ENCODE data around the gene LEFTY2. TPM values are rescaled to one million over a fixed set of nuclear protein-coding genes. Genes with fewer than 3 reads are reported as not detected.
"Not testable (repeated sequence)": the region's sequence is repeated elsewhere in the genome, so short reads cannot be mapped to it uniquely, and the experiment has no call there.

LEFTY2 gene
- total and polyA plus RNA-seq, 2 donors = 0.33 to 1.5 TPM

DNA sequence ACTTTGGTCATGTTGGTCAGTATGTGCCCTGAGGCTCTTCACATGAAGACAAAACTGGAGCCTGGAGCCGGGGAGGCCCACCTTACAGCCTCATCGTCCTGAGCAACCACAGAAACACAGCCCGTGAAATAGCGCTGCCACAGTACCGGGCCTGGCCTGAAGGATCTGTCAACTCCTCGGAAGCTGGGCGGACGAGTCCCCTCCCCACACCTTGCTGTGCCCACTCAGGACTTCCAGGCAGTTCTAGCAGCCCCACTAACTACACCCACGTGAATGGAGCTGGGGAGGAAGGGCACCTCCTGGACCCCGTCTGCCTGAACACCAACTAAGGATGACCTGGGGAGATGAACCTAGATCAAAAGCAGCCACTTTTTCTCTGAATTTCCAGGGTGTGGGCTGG is 33.4 kb upstream of the LEFTY2 start:
- no peak for DNase-seq (ENCODE audit: low read depth in 6 of 9, low spot score in 9 of 9)
- H3K4me1 ChIP-seq (ENCODE audit: control insufficient read depth in 2 of 2, insufficient read depth in 2 of 2, low read length in 2 of 2) = no peaks in the 10 kb centered on the region
- no peaks in the 10 kb centered on the region for H3K27me3 ChIP-seq (ENCODE audit: control insufficient read depth in 2 of 2, insufficient read depth in 1 of 2, low read length in 1 of 2)
- 88% methylated on average over 10 of the region's 10 CpGs for WGBS
- H3K27ac ChIP-seq (ENCODE audit: low read depth in 1 of 2, low read length in 1 of 2) = no peak overlapping the region
- H3K9me3 ChIP-seq (ENCODE audit: control insufficient read depth in 2 of 2, insufficient read depth in 1 of 2, low read length in 1 of 2) = no peaks in the 10 kb centered on the region
- no peak overlapping the region for H3K4me3 ChIP-seq (ENCODE audit: low read length in 2 of 2)
- peaks cover 7 to 20% of the 10 kb centered on the region in 2 donors for H3K36me3 ChIP-seq (ENCODE audit: control insufficient read depth in 2 of 2, insufficient read depth in 2 of 2, low read length in 1 of 2)

GRCh38 chr1:225973158-225973557 is 32.1 kb upstream of the LEFTY2 start:
- 97% methylated on average over 5 of the region's 5 CpGs for WGBS
- H3K4me3 ChIP-seq (ENCODE audit: low read length in 2 of 2) = no peak overlapping the region
- DNase-seq (ENCODE audit: low read depth in 6 of 9, low spot score in 9 of 9) = no peak

DNA sequence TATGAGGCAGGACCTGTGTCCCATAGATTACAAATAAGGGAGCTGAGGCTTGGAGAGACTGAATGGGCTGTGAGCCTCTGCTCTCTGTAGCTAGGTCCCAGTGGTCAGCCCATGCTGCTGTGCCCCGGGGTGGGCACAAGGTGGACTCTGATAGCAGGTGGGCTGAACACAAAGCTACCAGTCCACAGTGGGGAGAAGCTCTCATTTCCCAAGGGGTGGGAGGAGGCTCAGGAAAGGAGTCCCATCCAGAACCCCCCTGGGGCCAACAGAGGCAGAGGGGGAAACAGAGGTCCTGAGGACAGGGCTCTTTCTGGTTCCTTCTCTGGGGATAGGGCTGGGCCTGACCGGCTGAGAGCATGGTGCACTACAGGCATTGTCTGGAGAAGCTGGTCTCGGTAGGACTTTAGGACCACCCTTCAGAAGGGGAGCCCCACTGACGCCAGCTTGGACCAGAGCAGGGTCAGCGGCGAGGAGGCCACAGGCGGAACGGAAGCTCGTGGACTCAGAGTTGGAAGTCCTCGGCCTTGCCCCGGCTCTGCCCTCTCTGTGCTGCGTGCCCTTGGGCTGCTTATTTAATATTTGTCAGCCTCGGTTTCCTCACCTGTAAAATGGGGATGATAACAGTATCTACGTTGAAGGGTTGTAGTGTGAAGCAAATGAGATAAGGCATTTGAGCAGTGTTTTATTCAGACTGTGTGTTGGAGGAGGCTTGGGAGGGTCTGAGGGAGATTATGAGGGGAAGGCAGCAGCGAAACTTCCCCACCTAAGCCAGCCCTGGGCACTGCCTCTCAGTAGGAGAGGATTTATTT is 31.5 kb upstream of the LEFTY2 start:
- no peak overlapping the region for H3K4me3 ChIP-seq (ENCODE audit: low read length in 2 of 2)
- 95% methylated on average over 15 of the region's 15 CpGs for WGBS
- no peaks in the 10 kb centered on the region for H3K27me3 ChIP-seq (ENCODE audit: control insufficient read depth in 2 of 2, insufficient read depth in 1 of 2, low read length in 1 of 2)
- H3K36me3 ChIP-seq (ENCODE audit: control insufficient read depth in 2 of 2, insufficient read depth in 2 of 2, low read length in 1 of 2) = peaks cover 3 to 7% of the 10 kb centered on the region in 2 donors
- no peaks in the 10 kb centered on the region for H3K4me1 ChIP-seq (ENCODE audit: control insufficient read depth in 2 of 2, insufficient read depth in 2 of 2, low read length in 2 of 2)
- no peak overlapping the region for H3K27ac ChIP-seq (ENCODE audit: low read depth in 1 of 2, low read length in 1 of 2)
- H3K9me3 ChIP-seq (ENCODE audit: control insufficient read depth in 2 of 2, insufficient read depth in 1 of 2, low read length in 1 of 2) = no peaks in the 10 kb centered on the region
- DNase-seq (ENCODE audit: low read depth in 6 of 9, low spot score in 9 of 9) = no peak

More at GRCh38 chr1:225973158-225973557, 32.1 kb upstream of the LEFTY2 start:
- H3K4me1 ChIP-seq (ENCODE audit: control insufficient read depth in 2 of 2, insufficient read depth in 2 of 2, low read length in 2 of 2) = no peaks in the 10 kb centered on the region
- H3K36me3 ChIP-seq (ENCODE audit: control insufficient read depth in 2 of 2, insufficient read depth in 2 of 2, low read length in 1 of 2) = peaks cover 4 to 14% of the 10 kb centered on the region in 2 donors
- H3K27ac ChIP-seq (ENCODE audit: low read depth in 1 of 2, low read length in 1 of 2) = no peak overlapping the region
- no peaks in the 10 kb centered on the region for H3K27me3 ChIP-seq (ENCODE audit: control insufficient read depth in 2 of 2, insufficient read depth in 1 of 2, low read length in 1 of 2)
- H3K9me3 ChIP-seq (ENCODE audit: control insufficient read depth in 2 of 2, insufficient read depth in 1 of 2, low read length in 1 of 2) = no peaks in the 10 kb centered on the region

- 85% methylated on average over 16 of the region's 16 CpGs for WGBS
- not testable (repeated sequence) for DNase-seq (ENCODE audit: low read depth in 6 of 9, low spot score in 9 of 9)
Observed at GRCh38 chr1:225970592-225971157, 29.7 kb upstream of the LEFTY2 start.

DNA sequence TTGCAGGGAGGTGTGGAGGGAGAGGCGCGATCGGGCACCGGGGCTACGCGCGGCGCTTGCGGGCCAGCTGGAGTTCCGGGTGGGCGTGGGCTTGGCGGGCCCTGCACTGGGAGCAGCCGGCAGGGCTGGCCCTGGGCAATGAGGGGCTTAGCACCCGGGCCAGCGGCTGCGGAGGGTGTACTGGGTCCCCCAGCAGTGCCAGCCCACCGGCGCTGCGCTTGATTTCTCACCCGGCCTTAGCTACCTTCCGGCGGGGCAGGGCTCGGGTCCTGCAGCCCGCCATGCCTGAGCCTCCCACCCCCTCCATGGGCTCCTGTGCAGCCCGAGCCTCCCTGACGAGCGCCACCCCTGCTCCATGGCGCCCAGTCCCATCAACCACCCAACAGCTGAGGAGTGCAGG is 28.7 kb upstream of the LEFTY2 start:
- H3K36me3 ChIP-seq (ENCODE audit: control insufficient read depth in 2 of 2, insufficient read depth in 2 of 2, low read length in 1 of 2); DNase-seq (ENCODE audit: low read depth in 6 of 9, low spot score in 9 of 9); H3K4me3 ChIP-seq (ENCODE audit: low read length in 2 of 2); H3K4me1 ChIP-seq (ENCODE audit: control insufficient read depth in 2 of 2, insufficient read depth in 2 of 2, low read length in 2 of 2); H3K27me3 ChIP-seq (ENCODE audit: control insufficient read depth in 2 of 2, insufficient read depth in 1 of 2, low read length in 1 of 2); H3K27ac ChIP-seq (ENCODE audit: low read depth in 1 of 2, low read length in 1 of 2); H3K9me3 ChIP-seq (ENCODE audit: control insufficient read depth in 2 of 2, insufficient read depth in 1 of 2, low read length in 1 of 2): not testable (repeated sequence)
- 94% methylated on average over 28 of the region's 28 CpGs for WGBS

More at GRCh38 chr1:225970592-225971157, 29.7 kb upstream of the LEFTY2 start:
- not testable (repeated sequence) for H3K4me3 ChIP-seq (ENCODE audit: low read length in 2 of 2); H3K27ac ChIP-seq (ENCODE audit: low read depth in 1 of 2, low read length in 1 of 2); H3K27me3 ChIP-seq (ENCODE audit: control insufficient read depth in 2 of 2, insufficient read depth in 1 of 2, low read length in 1 of 2); H3K4me1 ChIP-seq (ENCODE audit: control insufficient read depth in 2 of 2, insufficient read depth in 2 of 2, low read length in 2 of 2); H3K9me3 ChIP-seq (ENCODE audit: control insufficient read depth in 2 of 2, insufficient read depth in 1 of 2, low read length in 1 of 2); H3K36me3 ChIP-seq (ENCODE audit: control insufficient read depth in 2 of 2, insufficient read depth in 2 of 2, low read length in 1 of 2)

DNA sequence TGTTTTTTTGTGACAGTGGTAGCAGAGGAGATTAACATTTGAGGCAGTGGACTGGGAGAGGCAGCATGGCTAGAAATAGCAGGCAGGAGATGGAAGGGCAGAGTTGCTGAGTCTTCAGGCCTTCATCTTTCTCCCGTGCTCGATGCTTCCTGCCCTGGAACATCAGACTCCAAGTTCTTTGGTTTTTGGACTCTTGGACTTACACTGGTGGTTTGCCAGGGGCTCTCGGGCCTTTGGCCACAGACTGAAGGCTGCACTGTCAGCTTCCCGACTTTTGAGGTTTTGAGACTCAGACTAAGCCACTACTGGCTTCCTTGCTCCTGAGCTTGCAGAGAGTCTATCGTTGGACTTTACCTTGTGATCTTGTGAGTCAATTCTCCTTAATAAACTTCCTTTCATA is 24.2 kb upstream of the LEFTY2 start:
- 96% methylated on average over 5 of the region's 5 CpGs for WGBS

DNA sequence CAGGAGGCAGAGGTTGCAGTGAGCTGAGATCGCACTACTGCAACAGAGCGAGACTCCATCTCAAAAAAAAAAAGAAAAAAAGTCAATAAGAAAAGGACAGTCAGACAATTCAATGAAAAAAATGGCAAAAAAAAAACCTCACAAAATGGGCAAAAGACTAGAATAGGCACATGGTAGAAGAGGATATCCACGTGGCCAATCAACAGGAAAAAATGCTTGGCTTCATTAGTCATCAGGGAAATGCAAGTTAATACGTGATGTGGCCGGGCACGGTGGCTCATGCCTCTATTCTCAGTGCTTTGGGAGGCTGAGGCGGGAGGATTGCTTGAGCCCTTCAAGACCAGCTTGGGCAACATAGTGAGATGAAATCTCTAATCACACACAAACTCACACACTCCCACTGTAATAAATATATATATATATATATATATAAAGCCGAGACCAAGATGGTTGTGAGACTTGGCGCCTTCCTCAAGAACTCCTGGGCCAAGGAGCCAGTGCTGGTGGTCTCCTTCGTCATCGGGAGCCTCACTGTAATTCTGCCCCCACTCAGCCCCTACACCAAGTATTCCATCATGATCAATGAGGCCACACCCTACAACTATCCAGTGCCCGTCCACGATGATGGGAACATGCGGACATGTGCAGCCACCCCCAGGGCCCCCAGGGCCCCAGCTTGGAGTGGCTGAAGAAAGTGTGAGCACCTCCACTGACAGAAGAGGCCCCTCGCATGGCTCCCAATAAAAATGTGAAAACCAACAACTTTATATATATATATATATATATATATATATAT is 22.9 kb upstream of the LEFTY2 start:
- 96% methylated on average over 15 of the region's 15 CpGs for WGBS
- no peaks in the 10 kb centered on the region for H3K36me3 ChIP-seq (ENCODE audit: control insufficient read depth in 2 of 2, insufficient read depth in 2 of 2, low read length in 1 of 2)
- no peak overlapping the region for H3K4me3 ChIP-seq (ENCODE audit: low read length in 2 of 2)
- no peak for DNase-seq (ENCODE audit: low read depth in 6 of 9, low spot score in 9 of 9)
- H3K27ac ChIP-seq (ENCODE audit: low read depth in 1 of 2, low read length in 1 of 2) = no peak overlapping the region
- H3K27me3 ChIP-seq (ENCODE audit: control insufficient read depth in 2 of 2, insufficient read depth in 1 of 2, low read length in 1 of 2) = peaks cover 0 to 5% of the 10 kb centered on the region in 2 donors
- H3K9me3 ChIP-seq (ENCODE audit: control insufficient read depth in 2 of 2, insufficient read depth in 1 of 2, low read length in 1 of 2) = no peaks in the 10 kb centered on the region
- peaks cover 0 to 3% of the 10 kb centered on the region in 2 donors for H3K4me1 ChIP-seq (ENCODE audit: control insufficient read depth in 2 of 2, insufficient read depth in 2 of 2, low read length in 2 of 2)

More for the DNA sequence above, 24.2 kb upstream of the LEFTY2 start:
- Histone ChIP-seq H3K36me3 (ENCODE audit: control insufficient read depth in 2 of 2, insufficient read depth in 2 of 2, low read length in 1 of 2) (no peaks in the 10 kb centered on the region), H3K27ac (ENCODE audit: low read depth in 1 of 2, low read length in 1 of 2) (no peak overlapping the region), H3K9me3 (ENCODE audit: control insufficient read depth in 2 of 2, insufficient read depth in 1 of 2, low read length in 1 of 2) (no peaks in the 10 kb centered on the region), H3K4me1 (ENCODE audit: control insufficient read depth in 2 of 2, insufficient read depth in 2 of 2, low read length in 2 of 2) (peaks cover 0 to 3% of the 10 kb centered on the region in 2 donors), H3K27me3 (ENCODE audit: control insufficient read depth in 2 of 2, insufficient read depth in 1 of 2, low read length in 1 of 2) (peaks cover 0 to 5% of the 10 kb centered on the region in 2 donors), H3K4me3 (ENCODE audit: low read length in 2 of 2) (no peak overlapping the region)
- DNase-seq (ENCODE audit: low read depth in 6 of 9, low spot score in 9 of 9) = no peak

- Histone ChIP-seq H3K36me3 (ENCODE audit: control insufficient read depth in 2 of 2, insufficient read depth in 2 of 2, low read length in 1 of 2) (no peaks in the 10 kb centered on the region), H3K27ac (ENCODE audit: low read depth in 1 of 2, low read length in 1 of 2) (no peak overlapping the region), H3K9me3 (ENCODE audit: control insufficient read depth in 2 of 2, insufficient read depth in 1 of 2, low read length in 1 of 2) (no peaks in the 10 kb centered on the region), H3K4me3 (ENCODE audit: low read length in 2 of 2) (no peak overlapping the region), H3K27me3 (ENCODE audit: control insufficient read depth in 2 of 2, insufficient read depth in 1 of 2, low read length in 1 of 2) (peaks cover 0 to 5% of the 10 kb centered on the region in 2 donors), H3K4me1 (ENCODE audit: control insufficient read depth in 2 of 2, insufficient read depth in 2 of 2, low read length in 2 of 2) (peaks cover 0 to 3% of the 10 kb centered on the region in 2 donors)
- peak in 8 of 9 donors; percentile 16 to 71 (median 40) for DNase-seq (ENCODE audit: low read depth in 6 of 9, low spot score in 9 of 9)
- WGBS = 39% methylated on average over 21 of the region's 21 CpGs
Observed at GRCh38 chr1:225962440-225962975, 21.5 kb upstream of the LEFTY2 start.

Data from thymus (tissue), 11 donors.